ENCODE measurements around the gene CHST1. TPM values are rescaled to one million over a fixed set of nuclear protein-coding genes. Genes with fewer than 3 reads are reported as not detected.

Gene CHST1
- total and polyA plus RNA-seq, 10 of the 15 experiments (the other 5 are each of a cell fraction or from before 2014, with no cell fraction given) = not detected

- TF ChIP-seq DPF2 (IDR thresholded peaks at IDR 0.05) (no peak), RAD21 (IDR thresholded peaks at IDR 0.05; ENCODE audit: insufficient read depth, low read depth, low read length) (no peak), BCL11A (IDR thresholded peaks at IDR 0.05; ENCODE audit: low read depth, low read length) (no peak)
- TF ChIP-seq, protein P1, sequence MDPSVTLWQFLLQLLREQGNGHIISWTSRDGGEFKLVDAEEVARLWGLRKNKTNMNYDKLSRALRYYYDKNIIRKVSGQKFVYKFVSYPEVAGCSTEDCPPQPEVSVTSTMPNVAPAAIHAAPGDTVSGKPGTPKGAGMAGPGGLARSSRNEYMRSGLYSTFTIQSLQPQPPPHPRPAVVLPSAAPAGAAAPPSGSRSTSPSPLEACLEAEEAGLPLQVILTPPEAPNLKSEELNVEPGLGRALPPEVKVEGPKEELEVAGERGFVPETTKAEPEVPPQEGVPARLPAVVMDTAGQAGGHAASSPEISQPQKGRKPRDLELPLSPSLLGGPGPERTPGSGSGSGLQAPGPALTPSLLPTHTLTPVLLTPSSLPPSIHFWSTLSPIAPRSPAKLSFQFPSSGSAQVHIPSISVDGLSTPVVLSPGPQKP (IDR thresholded peaks at IDR 0.05; ENCODE audit: low read depth, low read length) = no peak
These were observed 4.5 kb downstream of the CHST1 start (continued) for GRCh38 chr11:45660729-45661438.

GRCh38 chr11:45659818-45660160, 5.6 kb downstream of the CHST1 start:
- Histone ChIP-seq H3K4me2 (ENCODE audit: control insufficient read depth, insufficient read depth) (no peak overlapping the region), H3K27ac (ENCODE audit: control insufficient read depth, insufficient read depth) (no peak overlapping the region), H3K4me1 (ENCODE audit: control insufficient read depth, insufficient read depth, low read length) (no peaks in the 10 kb centered on the region; the same call in 1 of the 2 replicates), H3K36me3 (ENCODE audit: control insufficient read depth in 2 of 2, insufficient read depth in 2 of 2, low read length in 1 of 2) (no peaks in the 10 kb centered on the region), H3K4me3 (no peak overlapping the region), H2AFZ (ENCODE audit: control insufficient read depth, low read depth, low read length) (no peak overlapping the region), H3K9ac (ENCODE audit: control insufficient read depth, insufficient read depth, low read length) (no peak overlapping the region), H4K20me1 (ENCODE audit: control insufficient read depth, insufficient read depth) (no peaks in the 10 kb centered on the region; the same call in 1 of the 2 replicates), H3K27me3 (replicated peaks in 1 of 2; ENCODE audit: control insufficient read depth in 2 of 2, insufficient read depth in 2 of 2, low read length in 1 of 2) (peaks cover 14 to 24% of the 10 kb centered on the region in 2 experiments), H3K9me3 (replicated peaks; ENCODE audit: control insufficient read depth, insufficient read depth, low read length) (no peaks in the 10 kb centered on the region), H3K79me2 (ENCODE audit: control insufficient read depth, insufficient read depth, low read length) (no peaks in the 10 kb centered on the region)
- FAIRE-seq (no peak), DNase-seq (ENCODE audit: low read depth, low spot score) (no peak), ATAC-seq (no peak)
- in situ Hi-C loops (cut with MboI) (no loop called here), intact Hi-C loops (cut with micrococcal nuclease; ENCODE audit: unreplicated experiment) (loop anchor here (5.0 kb wide), 1 partner anchor 113 kb away; no protein-coding TSS in a partner anchor)
- POLR2A ChIA-PET = no interaction called here
- CTCF ChIA-PET = no interaction called here
- RAD21 ChIA-PET (ENCODE audit: unreplicated experiment) = no interaction called here
- WGBS (ENCODE audit: insufficient coverage, insufficient replicate concordance, low lambda C conversion rate, missing lambda C conversion rate) = 31% methylated on average over 4 of the region's 4 CpGs
- no TSS peak for BruUV-seq (replicated peaks)
- SMC1A ChIA-PET (ENCODE audit: uncharacterized antibody, unreplicated experiment) = no interaction called here
- no peak for TF ChIP-seq SMC3 (IDR thresholded peaks at IDR 0.05; ENCODE audit: borderline replicate concordance, low read length)
- no peak for TF ChIP-seq HDAC6 (IDR thresholded peaks at IDR 0.05; ENCODE audit: unreplicated experiment)
- TF ChIP-seq SRF (IDR thresholded peaks at IDR 0.05; ENCODE audit: low read depth in 2 of 2, low read length in 2 of 2) = no peak
- TF ChIP-seq CREM (IDR thresholded peaks at IDR 0.05; ENCODE audit: low read depth) = no peak
- no peak for TF ChIP-seq CBFB (IDR thresholded peaks at IDR 0.05; ENCODE audit: low read depth)
- no peak for TF ChIP-seq STAT1 (conservative IDR thresholded peaks at IDR 0.05)
- no peak for TF ChIP-seq E2F4 (IDR thresholded peaks at IDR 0.05; ENCODE audit: low read depth, low read length)
- no peak for TF ChIP-seq RAD51 (IDR thresholded peaks at IDR 0.05)
- TF ChIP-seq ATF3 (IDR thresholded peaks at IDR 0.05; ENCODE audit: borderline replicate concordance, extremely low read depth, low read depth, low read length) = no peak
- TF ChIP-seq RAD21 (IDR thresholded peaks at IDR 0.05; ENCODE audit: insufficient read depth, low read depth, low read length) = no peak
- no peak for TF ChIP-seq ZBTB4 (CRISPR knock-in tag; IDR thresholded peaks at IDR 0.05)
- no peak for TF ChIP-seq HDGF (IDR thresholded peaks at IDR 0.05)
- no peak for TF ChIP-seq PKNOX1 (IDR thresholded peaks at IDR 0.05)
